NCI-H2227 (cell line): ENCODE results near the gene SST.

ENCODE experiments used
- DNase-seq: peaks from one replicate; lab custom pipeline; 2025; ENCODE audit not compliant: unreplicated experiment; lab: John Stamatoyannopoulos, UW

SST gene

GRCh38 chr3:187636528-187636927, 33.7 kb downstream of the SST start:
- no peak for DNase-seq

GRCh38 chr3:187630404-187630803, 39.8 kb downstream of the SST start:
- DNase-seq: no peak

GRCh38 chr3:187629711-187630110, 40.5 kb downstream of the SST start:
- no peak for DNase-seq

- no peak for DNase-seq
Observed at GRCh38 chr3:187628169-187628568, 42.0 kb downstream of the SST start.

- no peak for DNase-seq
Observed at GRCh38 chr3:187626581-187626980, 43.6 kb downstream of the SST start.

- DNase-seq: no peak
Observed at GRCh38 chr3:187624588-187624987, 45.6 kb downstream of the SST start.

GRCh38 chr3:187623285-187623814, 46.8 kb downstream of the SST start:
- DNase-seq: no peak

GRCh38 chr3:187621881-187622280, 48.3 kb downstream of the SST start:
- DNase-seq: no peak

GRCh38 chr3:187619461-187619860, 50.7 kb downstream of the SST start:
- no peak for DNase-seq
